DND-41 (cell line): ENCODE results near the gene MYO5C.
A peak's percentile ranks its signal among the peaks of the same experiment; 100 is the strongest.

Experiments
- ATAC-seq: fragments of 200-7000 bp; cut with Tn5 transposase; 3 replicates; pipeline ENCODE4 v1.9.1; 2021; ENCODE audit warnings: low read depth; ENCODE audit not compliant: insufficient read depth
- DNase-seq: peaks from one replicate; pipeline ENCODE4 v3.0.0-alpha.2; 2020
- H2AFZ ChIP-seq: 2 replicates; pipeline ENCODE4 v1.6.0; 2012; ENCODE audit warnings: low read depth, low read length
- H3K27ac ChIP-seq: 2 replicates; pipeline ENCODE4 v1.5.1; 2012; ENCODE audit warnings: low read length, inconsistent platforms
- H3K27me3 ChIP-seq: fragments of 200-600 bp; sonication (generic); 2 replicates; pipeline ENCODE4 v1.6.0; 2012; ENCODE audit warnings: low read length, mild to moderate bottlenecking, inconsistent platforms; ENCODE audit not compliant: insufficient read depth, poor library complexity
- H3K36me3 ChIP-seq: 2 replicates; pipeline ENCODE4 v1.5.1; 2012; ENCODE audit warnings: low read length, inconsistent platforms; ENCODE audit not compliant: insufficient read depth
- H3K4me1 ChIP-seq: 2 replicates; pipeline ENCODE4 v1.5.1; 2012; ENCODE audit warnings: mild to moderate bottlenecking, low read length; ENCODE audit not compliant: insufficient read depth
- H3K4me2 ChIP-seq: 2 replicates; pipeline ENCODE4 v1.6.0; 2012; ENCODE audit warnings: mild to moderate bottlenecking, moderate library complexity, low read length, inconsistent platforms; ENCODE audit not compliant: insufficient read depth
- H3K4me3 ChIP-seq, 2 experiments: fragments of 200-600 bp in 1 of 2; shearing (Covaris generic) in 1 of 2; 2 replicates each; pipeline ENCODE4 v1.5.1; 2012 to 2016; ENCODE audit warnings: inconsistent platforms in 2 of 2, low read length in 2 of 2, mild to moderate bottlenecking in 2 of 2, low read depth in 1 of 2, moderate library complexity in 1 of 2
- H3K79me2 ChIP-seq: 2 replicates; pipeline ENCODE4 v1.6.0; 2012; ENCODE audit warnings: low read length, inconsistent platforms; ENCODE audit not compliant: insufficient read depth
- H3K9ac ChIP-seq: 2 replicates; pipeline ENCODE4 v1.6.0; 2012; ENCODE audit warnings: low read depth, mild to moderate bottlenecking, inconsistent platforms, low read length, moderate library complexity
- H3K9me3 ChIP-seq: 2 replicates; pipeline ENCODE4 v1.5.1; 2012; ENCODE audit warnings: low read length, moderate library complexity, mild to moderate bottlenecking, inconsistent platforms; ENCODE audit not compliant: insufficient read depth, severe bottlenecking
- H4K20me1 ChIP-seq: 2 replicates; pipeline ENCODE4 v1.6.0; 2012; ENCODE audit warnings: low read length; ENCODE audit not compliant: insufficient read depth
- CTCF ChIP-seq: IDR thresholded peaks from 2 replicates; pipeline ENCODE4 v1.5.1; 2012; ENCODE audit warnings: borderline replicate concordance, low read length, moderate library complexity, mild to moderate bottlenecking; ENCODE audit not compliant: poor library complexity, severe bottlenecking; ENCODE audit errors: extremely low read depth
- EZH2 ChIP-seq: IDR thresholded peaks from 3 replicates; pipeline ENCODE4 v1.6.1; 2012; ENCODE audit warnings: borderline replicate concordance, low read depth, mild to moderate bottlenecking, moderate library complexity, low read length, inconsistent platforms; ENCODE audit not compliant: severe bottlenecking

The MYO5C gene

GRCh38 chr15:52276256-52276770 lies 19.3 kb downstream of the MYO5C start:
- Histone ChIP-seq H3K27ac (no peak overlapping the region), H3K4me3 (no peak overlapping the region), H3K9me3 (no peaks in the 10 kb centered on the region), H3K27me3 (no peaks in the 10 kb centered on the region), H3K36me3 (no peaks in the 10 kb centered on the region), H3K79me2 (no peaks in the 10 kb centered on the region), H3K4me1 (no peaks in the 10 kb centered on the region), H3K9ac (no peak overlapping the region), H3K4me2 (no peak overlapping the region), H2AFZ (no peak overlapping the region), H4K20me1 (no peaks in the 10 kb centered on the region)
- DNase-seq (no peak), ATAC-seq (no peak)
- no peak for TF ChIP-seq EZH2
- no peak for TF ChIP-seq CTCF

GRCh38 chr15:52263563-52264282 lies 31.9 kb downstream of the MYO5C start:
- TF ChIP-seq EZH2: no peak

GRCh38 chr15:52262364-52262763 lies 33.2 kb downstream of the MYO5C start:
- no peak for TF ChIP-seq EZH2
- TF ChIP-seq CTCF: no peak
- ATAC-seq: peak; percentile 41; the same call in 2 of the 3 replicates
- H3K27me3 ChIP-seq: no peaks in the 10 kb centered on the region
- no peaks in the 10 kb centered on the region for H3K79me2 ChIP-seq
- H3K9ac ChIP-seq: no peak overlapping the region
- H3K36me3 ChIP-seq: no peaks in the 10 kb centered on the region
- peak overlapping the region; percentile 54 for H3K27ac ChIP-seq
- H3K4me3 ChIP-seq: no peak overlapping the region
- H3K4me1 ChIP-seq: peaks cover 25% of the 10 kb centered on the region
- H2AFZ ChIP-seq: peak overlapping the region; percentile 54; the same call in 1 of the 2 replicates
- H3K4me2 ChIP-seq: no peak overlapping the region
- H4K20me1 ChIP-seq: no peaks in the 10 kb centered on the region
- H3K9me3 ChIP-seq: no peaks in the 10 kb centered on the region
- peak; percentile 38 for DNase-seq

More at GRCh38 chr15:52263563-52264282, 31.9 kb downstream of the MYO5C start:
- Histone ChIP-seq H3K9ac (no peak overlapping the region), H3K79me2 (no peaks in the 10 kb centered on the region), H4K20me1 (no peaks in the 10 kb centered on the region), H3K4me1 (peaks cover 25% of the 10 kb centered on the region), H3K4me3 (no peak overlapping the region), H3K27ac (no peak overlapping the region), H2AFZ (no peak overlapping the region), H3K4me2 (no peak overlapping the region), H3K9me3 (no peaks in the 10 kb centered on the region), H3K27me3 (no peaks in the 10 kb centered on the region), H3K36me3 (no peaks in the 10 kb centered on the region)
- DNase-seq: peak; percentile 63
- ATAC-seq: peak; percentile 54

- no peaks in the 10 kb centered on the region for H4K20me1 ChIP-seq
- TF ChIP-seq CTCF: no peak
- no peak for TF ChIP-seq EZH2
- no peak overlapping the region for H3K9ac ChIP-seq
- H3K27ac ChIP-seq: peak overlapping the region; percentile 54
- H3K36me3 ChIP-seq: no peaks in the 10 kb centered on the region
- no peak overlapping the region for H3K4me2 ChIP-seq
- no peaks in the 10 kb centered on the region for H3K9me3 ChIP-seq
- no peaks in the 10 kb centered on the region for H3K79me2 ChIP-seq
- no peaks in the 10 kb centered on the region for H3K27me3 ChIP-seq
- DNase-seq: peak; percentile 75
- ATAC-seq: peak; percentile 83
- peak overlapping the region; percentile 31; the same call in 1 of the 2 replicates for H2AFZ ChIP-seq
- peaks cover 31% of the 10 kb centered on the region for H3K4me1 ChIP-seq
- H3K4me3 ChIP-seq: no peak overlapping the region
These were observed 33.9 kb downstream of the MYO5C start for GRCh38 chr15:52261498-52262242.
